ENCODE measurements around the gene SYNE2.

SYNE2 gene

GRCh38 chr14:63926641-63927040, 73.8 kb downstream of the SYNE2 start:
- H3F3A ChIP-seq (ENCODE audit: insufficient read depth) = peaks cover 4% of the 10 kb centered on the region; the same call in 1 of the 2 replicates
- no peak overlapping the region for H3K4me2 ChIP-seq (ENCODE audit: low read depth, low read length, poor library complexity, severe bottlenecking)
- H3K4me3 ChIP-seq (ENCODE audit: insufficient read depth, low read length, poor library complexity, severe bottlenecking) = no peak overlapping the region
- no peaks in the 10 kb centered on the region for H3K27me3 ChIP-seq (ENCODE audit: low read length)
- no peak overlapping the region for H3K27ac ChIP-seq (ENCODE audit: low read depth, low read length)
- peaks cover 20% of the 10 kb centered on the region for H3K36me3 ChIP-seq (ENCODE audit: low read length)
- TF ChIP-seq CTCF (IDR thresholded peaks at IDR 0.05; ENCODE audit: insufficient read depth, low read length, poor library complexity, severe bottlenecking) (no peak), EZH2phosphoT487 (conservative IDR thresholded peaks at IDR 0.05; ENCODE audit: low read length) (no peak)
- no peak overlapping the region for H2AFZ ChIP-seq (ENCODE audit: low read depth, low read length, severe bottlenecking)
- H3K9ac ChIP-seq (ENCODE audit: low read length) = no peak overlapping the region
- H3K9me3 ChIP-seq (ENCODE audit: insufficient read depth, low read length) = no peaks in the 10 kb centered on the region
- H4K20me1 ChIP-seq (ENCODE audit: low read depth, low read length) = 0 out of 2 replicates have a peak, but pooled peaks cover 6% of the 10 kb centered on the region
- peaks cover 93% of the 10 kb centered on the region for H3K79me2 ChIP-seq (ENCODE audit: insufficient read depth, low read length)
- H3K9me2 ChIP-seq (replicated peaks; ENCODE audit: insufficient read depth, low read length) = no peaks in the 10 kb centered on the region

- H3K27me3 ChIP-seq (ENCODE audit: low read length) = no peaks in the 10 kb centered on the region
- no peaks in the 10 kb centered on the region for H3K9me3 ChIP-seq (ENCODE audit: insufficient read depth, low read length)
- no peak overlapping the region for H3K4me2 ChIP-seq (ENCODE audit: low read depth, low read length, poor library complexity, severe bottlenecking)
- no peak overlapping the region for H3K9ac ChIP-seq (ENCODE audit: low read length)
- peaks cover 4% of the 10 kb centered on the region; the same call in 1 of the 2 replicates for H3F3A ChIP-seq (ENCODE audit: insufficient read depth)
- H2AFZ ChIP-seq (ENCODE audit: low read depth, low read length, severe bottlenecking) = no peak overlapping the region
- TF ChIP-seq CTCF (IDR thresholded peaks at IDR 0.05; ENCODE audit: insufficient read depth, low read length, poor library complexity, severe bottlenecking) (no peak), EZH2phosphoT487 (conservative IDR thresholded peaks at IDR 0.05; ENCODE audit: low read length) (no peak)
- H3K4me3 ChIP-seq (ENCODE audit: insufficient read depth, low read length, poor library complexity, severe bottlenecking) = no peak overlapping the region
- H3K9me2 ChIP-seq (replicated peaks; ENCODE audit: insufficient read depth, low read length) = no peaks in the 10 kb centered on the region
- peaks cover 14% of the 10 kb centered on the region for H3K36me3 ChIP-seq (ENCODE audit: low read length)
- no peak overlapping the region for H3K27ac ChIP-seq (ENCODE audit: low read depth, low read length)
- H3K79me2 ChIP-seq (ENCODE audit: insufficient read depth, low read length) = peaks cover 95% of the 10 kb centered on the region
- H4K20me1 ChIP-seq (ENCODE audit: low read depth, low read length) = 0 out of 2 replicates have a peak, but pooled peaks cover 6% of the 10 kb centered on the region
These were observed 76.0 kb downstream of the SYNE2 start for GRCh38 chr14:63928744-63929174.

GRCh38 chr14:63933110-63933509, 80.3 kb downstream of the SYNE2 start:
- Histone ChIP-seq H3K4me2 (ENCODE audit: low read depth, low read length, poor library complexity, severe bottlenecking) (no peak overlapping the region), H3F3A (ENCODE audit: insufficient read depth) (no peaks in the 10 kb centered on the region), H3K36me3 (ENCODE audit: low read length) (peaks cover 6% of the 10 kb centered on the region; the same call in 1 of the 2 replicates), H3K9me2 (replicated peaks; ENCODE audit: insufficient read depth, low read length) (no peaks in the 10 kb centered on the region), H3K9ac (ENCODE audit: low read length) (no peak overlapping the region), H3K27ac (ENCODE audit: low read depth, low read length) (peak overlapping the region; percentile 17; the same call in 1 of the 2 replicates), H4K20me1 (ENCODE audit: low read depth, low read length) (0 out of 2 replicates have a peak, but pooled peaks cover 10% of the 10 kb centered on the region), H3K9me3 (ENCODE audit: insufficient read depth, low read length) (no peaks in the 10 kb centered on the region), H3K79me2 (ENCODE audit: insufficient read depth, low read length) (peaks cover 95% of the 10 kb centered on the region), H2AFZ (ENCODE audit: low read depth, low read length, severe bottlenecking) (no peak overlapping the region), H3K4me3 (ENCODE audit: insufficient read depth, low read length, poor library complexity, severe bottlenecking) (no peak overlapping the region), H3K27me3 (ENCODE audit: low read length) (no peaks in the 10 kb centered on the region)
- TF ChIP-seq EZH2phosphoT487 (conservative IDR thresholded peaks at IDR 0.05; ENCODE audit: low read length) (no peak), CTCF (IDR thresholded peaks at IDR 0.05; ENCODE audit: insufficient read depth, low read length, poor library complexity, severe bottlenecking) (no peak)

Measured in SU-DHL-6 (cell line).